ENCODE results near the gene TPRN. TPM values are rescaled to one million over a fixed set of nuclear protein-coding genes. Genes with fewer than 3 reads are reported as not detected.
A peak's percentile ranks its signal among the peaks of the same experiment; 100 is the strongest.

The TPRN gene
- total RNA-seq (2022) (34.2 and 37.7 TPM in 2 replicates), Bru-seq, nascent RNA (percentile 52 among the genes with signal in this experiment), BruChase-seq, experiment 1, labeled RNA remaining after a 2-hour chase (percentile 66 among the genes with signal in this experiment), BruChase-seq, experiment 2, labeled RNA remaining after a 6-hour chase (percentile 71 among the genes with signal in this experiment)
- long read RNA-seq, transcript TPRN-202 (4 exons, 2,661 nt), result major isoform, 10 of 15 reads
- long read RNA-seq, partial matches to known transcripts, result 4 of 15 reads
- long read RNA-seq, other reads (novel, unspliced or antisense), result 1 of 15 reads

- H3K9me3 Mint-ChIP-seq (ENCODE audit: unreplicated experiment), result no peaks in the 10 kb centered on the region
- BruUV-seq (replicated peaks), result no TSS peak
- intact Hi-C loops (cut with micrococcal nuclease; ENCODE audit: unreplicated experiment), result loop anchor here (1.0 to 5.0 kb wide), 3 partner anchors 11 to 37 kb away; no protein-coding TSS in a partner anchor
Observed at GRCh38 chr9:137200311-137201204, at the start of gene TPRN. Gene TPRN (minus strand): TSS chr9:137200741. CDS start chr9:137200711, 30 bp downstream.

GRCh38 chr9:137247916-137248175 is 47.3 kb upstream of the TPRN start:
- CTCF ChIA-PET, result interaction anchor here (1.3 kb wide), 1 partner anchor 11 kb away, joined by 3 read pairs; no protein-coding TSS in a partner anchor
- DNase-seq, result no peak
- Mint-ChIP-seq H3K4me1 (ENCODE audit: low read depth, unreplicated experiment) (no peaks in the 10 kb centered on the region), H3K4me3 (ENCODE audit: unreplicated experiment) (no peak overlapping the region), H3K36me3 (ENCODE audit: insufficient read depth, unreplicated experiment) (peaks cover 37% of the 10 kb centered on the region), H3K27me3 (ENCODE audit: insufficient read depth, unreplicated experiment) (no peaks in the 10 kb centered on the region), H3K27ac (ENCODE audit: unreplicated experiment) (no peak overlapping the region), H3K9me3 (ENCODE audit: unreplicated experiment) (no peaks in the 10 kb centered on the region)
- Histone ChIP-seq H3K9me3 (no peaks in the 10 kb centered on the region), H3K4me3 (ENCODE audit: low read depth, low read length) (no peak overlapping the region), H3K4me1 (peaks cover 10% of the 10 kb centered on the region), H3K27me3 (replicated peaks; ENCODE audit: control insufficient read depth, insufficient read depth, low read length) (no peaks in the 10 kb centered on the region), H3K36me3 (ENCODE audit: control insufficient read depth, insufficient read depth, low read length) (peaks cover 2% of the 10 kb centered on the region; the same call in 1 of the 2 replicates)
- intact Hi-C loops (cut with micrococcal nuclease; ENCODE audit: unreplicated experiment), result loop anchor here (10.0 kb wide), 1 partner anchor 453 kb away; the partner anchor contains the start of genes CCDC183 and TMEM141
- POLR2A ChIA-PET, result no interaction called here
- no peak for TF ChIP-seq CTCF (IDR thresholded peaks at IDR 0.05; ENCODE audit: insufficient read depth in 1 of 2, low read depth in 1 of 2, low read length in 1 of 2, severe bottlenecking in 1 of 2, unreplicated experiment in 1 of 2)
- BruUV-seq (replicated peaks), result no TSS peak

More at GRCh38 chr9:137200311-137201204, at the start of gene TPRN:
- Mint-ChIP-seq H3K27me3 (ENCODE audit: insufficient read depth, unreplicated experiment) (no peaks in the 10 kb centered on the region), H3K27ac (ENCODE audit: unreplicated experiment) (peak within 1 kb of the TSS; percentile 64), H3K4me3 (ENCODE audit: unreplicated experiment) (peak within 1 kb of the TSS; percentile 78), H3K4me1 (ENCODE audit: low read depth, unreplicated experiment) (peaks cover under 1% of the 10 kb centered on the region), H3K36me3 (ENCODE audit: insufficient read depth, unreplicated experiment) (peaks cover 28% of the 10 kb centered on the region)
- no peaks in the 10 kb centered on the region for H3K36me3 ChIP-seq (ENCODE audit: control insufficient read depth, insufficient read depth, low read length)
- no peaks in the 10 kb centered on the region for H3K27me3 ChIP-seq (replicated peaks; ENCODE audit: control insufficient read depth, insufficient read depth, low read length)
- H3K9me3 ChIP-seq, result no peaks in the 10 kb centered on the region
- POLR2A ChIA-PET, result interaction anchor here (0.5 to 2.0 kb wide), 14 partner anchors 8 to 401 kb away, joined by 3 to 21 read pairs (median 4); partner anchors contain the start of genes ANAPC2, EXD3, MAN1B1 and NOXA1
- no peak for TF ChIP-seq CTCF (IDR thresholded peaks at IDR 0.05; ENCODE audit: insufficient read depth in 1 of 2, low read depth in 1 of 2, low read length in 1 of 2, severe bottlenecking in 1 of 2, unreplicated experiment in 1 of 2)
- H3K4me3 ChIP-seq (ENCODE audit: low read depth, low read length), result peak within 1 kb of the TSS; percentile 80
- CTCF ChIA-PET, result interaction anchor here (0.7 to 1.2 kb wide), 10 partner anchors 10 to 154 kb away, joined by 3 to 12 read pairs (median 4); partner anchors contain the start of genes ANAPC2, SSNA1 and TUBB4B
- DNase-seq, result peak; percentile 100
- H3K4me1 ChIP-seq, result peaks cover 37% of the 10 kb centered on the region
